Spinal cord (tissue), 10 donors: ENCODE measurements around the gene SMOC1. TPM values are rescaled to one million over a fixed set of nuclear protein-coding genes. Genes with fewer than 3 reads are reported as not detected.

Experiments
- DNase-seq, 6 donors: peaks; one replicate each; pipeline versions ENCODE4 v3.0.0 to v3.0.0-alpha.2; 2013 to 2015; ENCODE audit warnings: low spot score in 6 of 6, low read depth in 4 of 6
- H3K27ac ChIP-seq: one replicate; pipeline ENCODE4 v1.5.1; 2013; ENCODE audit warnings: low read depth, low read length, control low read depth
- H3K27me3 ChIP-seq: one replicate; pipeline ENCODE4 v1.6.1; 2013; ENCODE audit warnings: low read length; ENCODE audit not compliant: control insufficient read depth, insufficient read depth
- H3K36me3 ChIP-seq: one replicate; pipeline ENCODE4 v1.6.1; 2013; ENCODE audit warnings: low read length; ENCODE audit not compliant: control insufficient read depth, insufficient read depth
- H3K4me1 ChIP-seq: one replicate; pipeline ENCODE4 v1.6.1; 2013; ENCODE audit warnings: low read length; ENCODE audit not compliant: control insufficient read depth, insufficient read depth
- H3K4me3 ChIP-seq: one replicate; pipeline ENCODE4 v1.5.1; 2013; ENCODE audit warnings: low read depth, low read length, control low read depth
- H3K9me3 ChIP-seq: one replicate; pipeline ENCODE4 v1.6.1; 2013; ENCODE audit warnings: low read length; ENCODE audit not compliant: control insufficient read depth, insufficient read depth
- WGBS: methylation state at CpG from one replicate; pipeline ENCODE4 v1.1.5; 2013; ENCODE audit warnings: missing lambda C conversion rate; ENCODE audit not compliant: insufficient coverage; 5-methylcytosine and 5-hydroxymethylcytosine counted together
- polyA plus RNA-seq, 2 donors: library from polyadenylated mRNA; unstranded; fragments of 120-200 nt; gene quantifications; one replicate each; pipeline ENCODE4 v1.2.1, GENCODE V29; 2013; ENCODE audit not compliant: insufficient read length in 2 of 2
- total RNA-seq, 2 donors: library from RNA; depleted of rRNA in 1 of 2; stranded (reverse); fragments of 120-200 nt in 1 of 2; fragments of >200 nt in 1 of 2; gene quantifications; one replicate each; pipeline versions ENCODE4 v1.2.3 to v1.2.4, GENCODE V29; 2013 to 2014
- donor health status: healthy.

SMOC1 gene
- total and polyA plus RNA-seq, 4 donors: 52.2 to 189 (median 111) TPM

DNA sequence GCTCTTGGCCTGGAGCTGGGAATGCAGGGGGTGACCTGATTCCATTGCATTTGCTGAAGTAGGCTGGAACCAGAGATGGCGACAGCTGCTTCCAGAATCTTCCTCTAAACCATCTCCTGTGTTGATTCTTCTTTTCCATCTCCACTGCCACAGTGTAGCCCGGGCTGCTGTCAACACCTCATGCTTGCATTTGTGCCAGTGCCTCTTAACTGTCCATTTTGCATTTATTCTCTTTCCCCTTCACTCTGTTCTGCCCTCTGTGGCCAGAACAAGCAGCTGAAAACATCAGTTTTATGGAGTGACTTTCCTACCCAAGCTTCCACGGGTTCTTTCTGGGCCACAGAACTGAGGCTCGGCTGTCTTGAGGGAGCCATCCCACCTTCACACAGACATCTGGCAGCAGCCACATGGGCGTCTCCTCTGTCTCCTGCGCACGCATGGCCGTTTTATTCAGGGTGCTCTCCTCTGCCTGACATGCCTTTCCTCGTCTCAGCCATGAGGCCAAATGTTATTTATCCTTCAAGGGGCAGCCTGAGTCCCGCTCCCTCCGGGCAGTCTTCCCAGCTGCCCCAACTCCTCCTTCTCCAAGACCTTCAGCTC is 51.7 kb downstream of the SMOC1 start:
- Histone ChIP-seq H3K4me1 (peaks cover 40% of the 10 kb centered on the region), H3K27me3 (no peaks in the 10 kb centered on the region), H3K36me3 (peaks cover 4% of the 10 kb centered on the region), H3K27ac (no peak overlapping the region), H3K4me3 (no peak overlapping the region), H3K9me3 (no peaks in the 10 kb centered on the region)
- 82% methylated on average over 11 of the region's 11 CpGs for WGBS
- DNase-seq: no peak

DNA sequence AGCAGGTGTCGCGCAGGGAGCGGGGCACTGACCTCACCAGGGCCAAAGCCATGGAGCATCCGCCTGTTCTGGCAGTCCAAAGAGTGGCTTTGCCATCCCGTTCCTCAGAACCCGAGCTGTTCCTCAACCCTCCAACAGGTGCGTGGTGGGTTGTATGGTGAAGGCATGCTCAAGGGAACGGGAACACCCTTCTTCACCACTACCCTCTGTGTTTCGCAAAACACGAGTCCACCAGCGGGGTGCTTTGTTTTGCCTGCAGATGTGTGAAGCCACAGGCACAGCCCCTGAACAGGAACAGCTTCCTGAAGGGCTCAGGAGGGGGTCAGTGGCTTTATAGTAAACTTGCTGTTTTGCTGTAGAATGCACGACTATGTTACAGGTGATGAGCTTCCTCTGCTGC is 52.7 kb downstream of the SMOC1 start:
- peaks cover 43% of the 10 kb centered on the region for H3K4me1 ChIP-seq
- H3K4me3 ChIP-seq: no peak overlapping the region
- no peaks in the 10 kb centered on the region for H3K27me3 ChIP-seq
- H3K9me3 ChIP-seq: no peaks in the 10 kb centered on the region
- 80% methylated on average over 4 of the region's 12 CpGs for WGBS
- peaks cover 4% of the 10 kb centered on the region for H3K36me3 ChIP-seq
- DNase-seq: no peak
- H3K27ac ChIP-seq: no peak overlapping the region

DNA sequence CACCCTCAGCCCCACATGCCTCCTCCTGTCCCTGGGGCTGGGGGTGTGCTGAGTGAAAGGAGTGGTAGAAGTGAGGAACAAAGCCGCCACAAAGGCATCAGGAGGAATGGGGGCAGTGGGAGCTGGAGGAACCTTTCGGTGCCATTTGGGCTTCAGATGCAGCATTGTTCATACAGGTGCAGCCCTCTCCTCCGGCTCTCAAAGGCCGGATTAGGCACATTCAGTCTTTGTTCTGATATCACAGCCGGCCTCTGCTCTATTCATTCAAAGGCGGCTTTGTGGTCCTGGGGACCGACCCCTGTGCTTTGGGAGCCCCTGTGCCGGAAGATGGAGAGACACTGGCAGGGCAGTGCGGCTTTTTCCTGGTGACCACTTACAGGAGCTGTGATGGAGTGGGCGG is 53.2 kb downstream of the SMOC1 start:
- H3K4me3 ChIP-seq: no peak overlapping the region
- WGBS: 42% methylated on average over 10 of the region's 10 CpGs

DNA sequence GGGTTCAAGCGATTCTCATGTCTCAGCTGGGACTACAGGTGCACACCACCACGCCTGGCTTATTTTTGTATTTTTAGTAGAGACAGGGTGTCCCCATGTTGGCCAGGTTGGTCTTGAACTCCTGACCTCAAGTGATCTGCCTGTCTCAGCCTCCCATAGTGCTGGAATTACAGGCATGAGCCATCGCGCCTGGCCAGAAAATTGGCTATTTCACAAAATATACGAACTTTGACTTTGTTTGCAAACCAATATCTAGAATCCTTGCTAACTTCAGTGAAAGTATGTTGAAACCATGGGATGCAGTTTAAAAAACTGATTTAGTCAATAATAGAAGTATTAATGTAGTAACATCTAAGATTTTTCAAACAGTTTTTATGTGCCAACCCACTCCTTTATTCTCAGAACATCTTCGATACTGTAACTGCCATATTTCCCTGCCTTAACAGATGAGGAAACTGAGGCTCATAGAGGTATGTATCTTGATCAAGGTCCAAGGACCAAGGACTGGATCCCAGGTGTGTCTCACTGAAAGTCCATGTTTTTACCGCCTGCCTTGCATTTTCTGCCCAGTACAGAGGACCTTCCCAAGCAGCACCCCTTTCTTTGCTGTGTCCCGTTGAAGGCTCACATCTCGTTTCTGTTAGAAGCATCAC is 54.5 kb downstream of the SMOC1 start:
- Histone ChIP-seq H3K27ac (no peak overlapping the region), H3K9me3 (no peaks in the 10 kb centered on the region), H3K36me3 (peaks cover 4% of the 10 kb centered on the region), H3K4me1 (peaks cover 43% of the 10 kb centered on the region), H3K4me3 (no peak overlapping the region), H3K27me3 (no peaks in the 10 kb centered on the region)
- DNase-seq: no peak
- WGBS: 92% methylated on average over 8 of the region's 9 CpGs

More for the DNA sequence above, 53.2 kb downstream of the SMOC1 start:
- peak in 1 of 6 donors; percentile 39 for DNase-seq
- peaks cover 4% of the 10 kb centered on the region for H3K36me3 ChIP-seq
- H3K27ac ChIP-seq: no peak overlapping the region
- peaks cover 44% of the 10 kb centered on the region for H3K4me1 ChIP-seq
- H3K27me3 ChIP-seq: no peaks in the 10 kb centered on the region
- no peaks in the 10 kb centered on the region for H3K9me3 ChIP-seq

DNA sequence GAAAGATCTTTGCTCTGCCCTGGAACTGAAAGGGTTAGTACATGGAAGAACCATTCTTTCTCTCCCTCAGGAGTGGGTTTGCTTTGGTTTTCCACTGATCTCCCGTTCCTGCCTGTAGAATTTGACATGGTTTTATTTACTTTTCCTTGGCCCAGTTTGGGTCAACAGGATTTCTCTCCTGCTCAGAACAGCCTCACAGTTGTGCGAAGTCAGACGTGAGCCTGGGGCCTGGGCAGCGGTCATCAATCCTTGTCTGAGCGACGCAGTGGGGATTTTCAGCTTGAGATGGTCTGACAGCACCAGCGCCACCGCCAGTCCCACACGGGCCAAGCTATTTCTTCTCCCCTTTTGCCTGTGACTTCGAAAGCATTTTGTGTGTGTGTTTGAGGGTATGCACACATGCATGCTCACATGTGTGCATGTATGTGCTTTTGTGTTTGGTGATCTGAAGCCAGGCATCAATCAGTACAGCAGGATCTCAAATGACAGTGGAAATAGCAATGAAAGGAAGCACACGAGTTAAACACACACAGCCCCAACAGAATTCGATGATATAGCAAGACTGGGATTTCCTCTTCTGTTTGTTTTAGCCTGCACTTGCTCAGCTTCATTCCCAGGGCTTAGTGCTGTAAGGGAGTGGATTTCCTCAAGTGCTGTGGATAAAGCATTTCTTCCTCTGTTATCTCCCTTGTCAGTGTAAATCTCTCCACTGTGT is 58.3 kb downstream of the SMOC1 start:
- Histone ChIP-seq H3K27ac (no peak overlapping the region), H3K9me3 (no peaks in the 10 kb centered on the region), H3K4me3 (no peak overlapping the region), H3K27me3 (no peaks in the 10 kb centered on the region), H3K36me3 (no peaks in the 10 kb centered on the region), H3K4me1 (peaks cover 20% of the 10 kb centered on the region)
- DNase-seq: peak in 2 of 6 donors; percentile 49 to 80
- WGBS: 18% methylated on average over 9 of the region's 12 CpGs

DNA sequence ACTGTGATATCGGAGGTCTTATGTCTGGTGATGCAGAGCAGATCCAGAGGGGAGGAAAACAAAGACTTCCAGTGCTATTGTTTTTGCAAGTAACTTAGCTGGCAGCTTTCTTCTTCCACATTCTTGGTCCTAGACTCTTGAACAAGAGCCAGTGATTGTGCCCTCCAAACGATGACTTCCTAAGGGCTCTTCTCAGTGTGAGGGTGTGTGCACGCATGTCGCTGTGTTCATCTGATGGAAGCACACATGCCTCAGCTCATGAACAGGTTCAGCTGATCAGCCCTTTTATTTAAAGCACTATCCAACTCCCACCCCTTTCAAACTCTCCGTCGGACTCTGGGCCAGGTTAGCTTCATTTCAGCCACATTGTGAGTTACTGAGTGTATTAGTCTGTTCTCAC is 59.5 kb downstream of the SMOC1 start:
- no peaks in the 10 kb centered on the region for H3K27me3 ChIP-seq
- H3K9me3 ChIP-seq: no peaks in the 10 kb centered on the region
- H3K27ac ChIP-seq: no peak overlapping the region
- no peak for DNase-seq
- no peaks in the 10 kb centered on the region for H3K36me3 ChIP-seq
- H3K4me3 ChIP-seq: no peak overlapping the region
- WGBS: 83% methylated on average over 1 of the region's 6 CpGs
- peaks cover 25% of the 10 kb centered on the region for H3K4me1 ChIP-seq

DNA sequence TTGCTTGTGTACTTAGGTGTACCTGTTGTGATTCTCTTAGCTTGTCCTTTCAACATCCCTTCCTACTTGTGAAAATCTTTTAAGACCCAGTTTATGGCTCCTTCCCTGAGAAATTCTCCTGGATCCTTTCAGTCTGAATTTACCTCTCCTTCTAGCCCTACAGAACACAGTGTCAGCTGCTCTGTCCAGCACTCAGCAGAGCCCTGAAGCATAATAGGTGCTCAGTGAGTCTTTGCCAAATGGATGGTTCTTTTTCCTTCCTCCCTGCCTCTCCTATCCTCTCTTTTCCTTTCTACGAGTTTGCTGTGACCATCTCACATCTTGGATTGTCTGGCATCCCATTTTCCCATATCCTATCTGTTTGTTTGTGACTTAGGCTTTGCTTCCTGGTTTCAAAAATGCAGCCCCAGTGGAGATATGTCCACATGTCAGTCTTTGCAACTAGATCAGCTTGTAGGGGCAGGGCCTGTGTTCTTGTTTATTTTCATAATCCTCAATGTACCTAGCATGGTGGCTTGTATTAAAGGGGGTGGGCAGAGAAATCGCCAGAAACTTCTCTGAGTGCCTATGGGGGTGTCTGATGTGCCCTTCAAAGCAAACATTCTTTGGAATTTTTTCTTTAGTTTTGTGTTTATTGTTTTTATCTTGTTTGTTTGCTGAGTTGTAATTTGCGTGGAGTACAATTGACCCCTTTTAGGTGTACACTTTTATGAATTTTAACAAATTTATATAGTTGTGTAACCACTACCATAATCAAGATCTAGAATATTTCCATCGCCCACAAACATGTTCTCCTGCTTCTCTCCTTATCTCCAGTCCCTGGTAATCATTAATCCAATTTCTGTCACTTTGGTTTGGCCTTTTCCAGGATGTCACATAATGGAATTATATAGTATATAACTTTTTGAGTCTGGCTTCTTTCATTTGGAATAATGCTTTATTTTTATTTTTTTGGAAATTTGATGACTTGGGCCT is 62.8 kb downstream of the SMOC1 start:
- WGBS: 59% methylated on average over 2 of the region's 4 CpGs
- DNase-seq: no peak

DNA sequence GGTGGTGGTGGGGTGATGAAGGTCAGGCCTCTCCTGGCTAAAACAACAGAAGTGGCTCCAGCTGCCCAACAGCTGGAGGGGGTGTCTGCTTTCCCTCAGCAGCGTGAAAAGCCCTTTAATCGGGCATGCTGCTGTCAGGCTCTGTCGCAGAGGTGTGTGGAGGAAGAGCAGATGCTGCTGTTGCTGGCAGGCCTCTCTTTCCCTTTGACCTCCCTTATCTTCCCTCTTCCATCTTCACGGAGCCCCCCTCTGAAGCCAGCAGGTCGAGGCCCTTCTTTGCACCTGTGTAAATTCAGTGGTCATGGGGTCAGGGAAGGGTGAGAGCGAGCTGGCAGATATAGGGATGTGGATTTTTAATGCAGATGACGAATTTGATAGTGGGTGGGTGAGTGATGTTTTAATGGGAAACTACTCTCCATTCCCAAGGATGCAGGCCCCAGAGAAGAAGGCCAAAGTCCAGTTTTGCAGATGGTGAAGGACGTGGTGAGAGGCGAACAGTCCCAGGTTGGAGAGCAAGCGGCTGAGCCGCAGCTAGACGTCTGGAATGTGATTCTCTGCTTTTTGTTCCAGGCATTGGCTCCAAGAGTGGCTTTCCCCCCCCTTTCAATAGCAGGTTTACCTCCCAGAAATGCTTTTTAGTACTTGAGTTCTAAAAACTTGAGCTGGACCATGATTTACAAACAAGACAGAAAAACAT is 64.0 kb downstream of the SMOC1 start:
- Histone ChIP-seq H3K27ac (no peak overlapping the region), H3K36me3 (no peaks in the 10 kb centered on the region), H3K27me3 (no peaks in the 10 kb centered on the region), H3K4me3 (no peak overlapping the region), H3K9me3 (peaks cover 3% of the 10 kb centered on the region), H3K4me1 (peaks cover 11% of the 10 kb centered on the region)
- 49% methylated on average over 4 of the region's 12 CpGs for WGBS
- DNase-seq: no peak

More for the DNA sequence above, 62.8 kb downstream of the SMOC1 start:
- Histone ChIP-seq H3K4me1 (peaks cover 15% of the 10 kb centered on the region), H3K36me3 (no peaks in the 10 kb centered on the region), H3K4me3 (no peak overlapping the region), H3K9me3 (peaks cover 3% of the 10 kb centered on the region), H3K27ac (no peak overlapping the region), H3K27me3 (no peaks in the 10 kb centered on the region)

DNA sequence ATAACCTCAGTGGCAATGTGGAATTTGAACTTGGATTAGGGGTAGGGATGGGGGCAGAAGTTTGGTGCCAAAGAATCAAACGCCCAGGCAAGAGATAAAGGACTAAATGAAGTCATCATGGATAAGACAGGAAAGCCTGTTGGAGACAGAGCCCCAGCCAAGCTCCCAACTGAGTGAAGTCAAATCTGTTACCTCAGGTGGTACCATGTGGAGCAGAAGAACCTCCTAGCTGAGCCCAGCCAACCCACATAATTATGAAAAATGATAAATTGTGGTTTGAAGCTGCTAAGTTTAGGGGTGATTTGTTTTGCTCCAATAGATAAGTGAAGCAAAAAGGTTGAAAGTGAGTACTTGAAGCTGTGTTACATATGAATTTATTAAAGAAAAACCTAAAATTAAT is 66.1 kb downstream of the SMOC1 start:
- Histone ChIP-seq H3K27me3 (no peaks in the 10 kb centered on the region), H3K36me3 (no peaks in the 10 kb centered on the region), H3K4me3 (no peak overlapping the region), H3K4me1 (peaks cover 19% of the 10 kb centered on the region), H3K27ac (no peak overlapping the region), H3K9me3 (peaks cover 3% of the 10 kb centered on the region)
- WGBS: 75% methylated on average over 1 of the region's 1 CpG
- no peak for DNase-seq
